Gastroesophageal sphincter (tissue), 4 donors: ENCODE results near the gene MSH3. TPM values are rescaled to one million over a fixed set of nuclear protein-coding genes. Genes with fewer than 3 reads are reported as not detected.

Experiments
- ATAC-seq: fragments of 150-250 bp; one replicate; pipeline ENCODE4 v1.9.1; 2016; ENCODE audit warnings: mild to moderate bottlenecking, moderate library complexity
- H3K27ac ChIP-seq, 4 donors: fragments of 200-600 bp; sonication (generic) in 3 of 4; 1 replicate in 3 of 4; 2 replicates in 1 of 4; pipeline ENCODE4 v1.5.1; 2016 to 2019
- H3K27me3 ChIP-seq: fragments of 200-600 bp; sonication (generic); one replicate; pipeline ENCODE4 v1.5.1; 2019
- H3K36me3 ChIP-seq, 2 donors: fragments of 200-600 bp; sonication (generic); one replicate each; pipeline ENCODE4 v1.5.1; 2019; ENCODE audit warnings: control low read depth in 1 of 2
- H3K4me1 ChIP-seq, 3 donors: fragments of 200-600 bp; sonication (generic); 1 replicate in 2 of 3; 2 replicates in 1 of 3; pipeline ENCODE4 v1.5.1; 2016 to 2019; ENCODE audit warnings: control low read depth in 2 of 3
- H3K4me3 ChIP-seq, 2 donors: fragments of 200-600 bp; sonication (generic); one replicate each; pipeline ENCODE4 v1.5.1; 2019; ENCODE audit warnings: mild to moderate bottlenecking in 1 of 2, moderate library complexity in 1 of 2
- H3K9me3 ChIP-seq, 3 donors: fragments of 200-600 bp; sonication (generic); one replicate each; pipeline ENCODE4 v1.5.1; 2017 to 2019; ENCODE audit warnings: control low read depth in 2 of 3
- EP300 ChIP-seq: sonication (generic); formaldehyde crosslinking; IDR thresholded peaks from one replicate; pipeline ENCODE4 v1.6.1; 2017; ENCODE audit warnings: antibody characterized with exemption, mild to moderate bottlenecking
- POLR2A ChIP-seq, 2 donors: fragments of 450-650 bp; IDR thresholded peaks; one replicate each; pipeline ENCODE4 v1.6.1; 2017; ENCODE audit warnings: antibody characterized with exemption in 2 of 2, mild to moderate bottlenecking in 2 of 2, moderate library complexity in 1 of 2
- POLR2AphosphoS5 ChIP-seq: sonication (generic); formaldehyde crosslinking; IDR thresholded peaks from one replicate; pipeline ENCODE4 v1.6.1; 2017; ENCODE audit warnings: antibody characterized with exemption
- WGBS, 2 donors: methylation state at CpG; one replicate each; pipeline ENCODE4 v1.1.5; 2018; ENCODE audit warnings: low coverage in 1 of 2; 5-methylcytosine and 5-hydroxymethylcytosine counted together
- total RNA-seq, 4 donors: library from RNA; depleted of rRNA; stranded (reverse); fragments of >200 nt; gene quantifications; one replicate each; pipeline ENCODE4 v1.1.0, GENCODE V29; 2016
- TF ChIP-seq, protein P1 (sequence below), 4 experiments: fragments of 200-600 bp in 2 of 4; fragments of 450-650 bp in 2 of 4; sonication (generic) in 1 of 4; IDR thresholded peaks; one replicate each; pipeline ENCODE4 v1.5.1; 2017 to 2019; ENCODE audit warnings: antibody characterized with exemption in 4 of 4, mild to moderate bottlenecking in 2 of 4, moderate library complexity in 2 of 4

Gene MSH3
- total RNA-seq, 4 donors from 2014 or later = 10.7 to 14.0 (median 12.0) TPM

DNA sequence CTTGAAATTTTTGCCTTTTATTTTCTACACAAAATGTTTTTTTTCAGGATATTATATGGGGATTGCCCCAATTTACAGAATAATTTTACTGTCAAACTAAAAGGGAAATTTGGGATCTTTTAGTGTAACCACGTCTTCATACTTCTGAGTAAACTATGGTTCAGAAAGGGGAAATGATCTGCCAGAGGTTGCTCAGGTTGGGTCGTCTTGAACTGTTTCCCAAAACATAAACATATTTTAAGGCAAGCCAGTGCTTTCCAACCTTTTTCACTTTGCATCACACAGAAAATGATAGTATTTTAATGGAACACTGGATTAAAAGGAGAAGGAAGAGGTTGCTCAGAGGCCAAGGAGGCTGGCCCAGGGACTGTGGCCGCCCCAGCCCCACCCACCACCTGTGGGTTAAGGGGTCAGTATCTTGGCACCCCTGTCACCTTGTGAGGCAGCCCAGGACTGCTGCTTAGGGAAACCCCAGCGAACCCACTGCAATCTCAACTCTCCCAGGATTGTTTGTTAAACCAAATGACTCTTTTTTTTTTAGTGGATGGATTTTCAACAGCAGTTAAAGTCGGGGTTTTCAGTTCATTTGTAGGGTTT, 143.1 kb downstream of the MSH3 start:
- Histone ChIP-seq H3K4me3 (no peak overlapping the region), H3K27me3 (no peaks in the 10 kb centered on the region), H3K9me3 (no peaks in the 10 kb centered on the region), H3K4me1 (no peaks in the 10 kb centered on the region), H3K36me3 (peaks cover 0 to 66% of the 10 kb centered on the region in 2 donors), H3K27ac (no peak overlapping the region)
- ATAC-seq = no peak
- TF ChIP-seq POLR2A (IDR thresholded peaks at IDR 0.05) (no peak), EP300 (no peak), POLR2AphosphoS5 (no peak)
- TF ChIP-seq, protein P1, sequence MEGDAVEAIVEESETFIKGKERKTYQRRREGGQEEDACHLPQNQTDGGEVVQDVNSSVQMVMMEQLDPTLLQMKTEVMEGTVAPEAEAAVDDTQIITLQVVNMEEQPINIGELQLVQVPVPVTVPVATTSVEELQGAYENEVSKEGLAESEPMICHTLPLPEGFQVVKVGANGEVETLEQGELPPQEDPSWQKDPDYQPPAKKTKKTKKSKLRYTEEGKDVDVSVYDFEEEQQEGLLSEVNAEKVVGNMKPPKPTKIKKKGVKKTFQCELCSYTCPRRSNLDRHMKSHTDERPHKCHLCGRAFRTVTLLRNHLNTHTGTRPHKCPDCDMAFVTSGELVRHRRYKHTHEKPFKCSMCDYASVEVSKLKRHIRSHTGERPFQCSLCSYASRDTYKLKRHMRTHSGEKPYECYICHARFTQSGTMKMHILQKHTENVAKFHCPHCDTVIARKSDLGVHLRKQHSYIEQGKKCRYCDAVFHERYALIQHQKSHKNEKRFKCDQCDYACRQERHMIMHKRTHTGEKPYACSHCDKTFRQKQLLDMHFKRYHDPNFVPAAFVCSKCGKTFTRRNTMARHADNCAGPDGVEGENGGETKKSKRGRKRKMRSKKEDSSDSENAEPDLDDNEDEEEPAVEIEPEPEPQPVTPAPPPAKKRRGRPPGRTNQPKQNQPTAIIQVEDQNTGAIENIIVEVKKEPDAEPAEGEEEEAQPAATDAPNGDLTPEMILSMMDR (IDR thresholded peaks at IDR 0.05) = no peak
- 77 to 87% methylated on average over 3 to 5 of the region's 5 CpGs for WGBS, 2 donors

DNA sequence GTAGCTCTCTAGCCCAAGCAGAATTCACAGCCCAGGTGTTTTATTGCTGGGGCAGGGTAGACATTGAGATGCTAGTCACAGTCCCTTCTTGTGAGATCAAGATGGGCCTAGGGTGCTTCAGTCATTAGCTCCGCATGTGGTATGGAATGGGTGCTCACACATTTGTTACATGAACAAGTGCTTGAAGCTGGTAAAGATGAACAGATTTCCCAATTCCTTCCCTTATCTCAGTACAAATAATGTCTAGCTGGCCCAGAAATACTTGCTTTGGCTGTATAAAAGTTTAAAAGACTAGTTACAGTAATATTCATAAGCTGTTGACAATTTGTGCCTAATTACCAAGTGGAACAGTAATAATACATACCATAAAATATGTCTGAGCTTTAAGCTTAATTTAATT, 143.7 kb downstream of the MSH3 start:
- Histone ChIP-seq H3K4me1 (no peaks in the 10 kb centered on the region), H3K9me3 (no peaks in the 10 kb centered on the region), H3K4me3 (no peak overlapping the region), H3K36me3 (peaks cover 0 to 59% of the 10 kb centered on the region in 2 donors), H3K27ac (no peak overlapping the region), H3K27me3 (no peaks in the 10 kb centered on the region)
- no peak for TF ChIP-seq POLR2A (IDR thresholded peaks at IDR 0.05)
- TF ChIP-seq POLR2AphosphoS5 = no peak
- TF ChIP-seq, protein P1 (IDR thresholded peaks at IDR 0.05) = no peak
- TF ChIP-seq EP300 = no peak
- WGBS, 2 donors = 100% methylated on average over 1 of the region's 1 CpG
- no peak for ATAC-seq

DNA sequence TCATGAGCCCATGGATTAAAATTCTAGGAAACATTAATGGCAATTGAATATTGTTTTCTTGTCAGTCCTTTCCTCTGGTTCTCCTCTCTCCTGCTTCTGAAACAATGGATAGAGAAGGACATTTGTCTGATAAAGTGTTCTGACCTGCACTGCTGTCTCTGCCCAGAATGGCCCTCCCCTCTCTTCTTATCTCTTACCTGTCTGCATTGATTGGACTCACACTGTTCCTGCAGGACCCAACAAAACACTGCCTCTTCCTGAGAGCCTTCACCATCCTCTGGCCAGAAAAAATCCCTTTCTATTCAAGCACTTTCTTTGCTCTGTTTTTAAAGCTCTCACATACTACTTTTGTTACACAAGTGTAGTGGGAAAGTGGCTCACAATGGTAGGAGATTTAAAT, 144.2 kb downstream of the MSH3 start:
- no peak for ATAC-seq
- TF ChIP-seq POLR2A (IDR thresholded peaks at IDR 0.05) (no peak), EP300 (no peak)
- H3K4me3 ChIP-seq = no peak overlapping the region

DNA sequence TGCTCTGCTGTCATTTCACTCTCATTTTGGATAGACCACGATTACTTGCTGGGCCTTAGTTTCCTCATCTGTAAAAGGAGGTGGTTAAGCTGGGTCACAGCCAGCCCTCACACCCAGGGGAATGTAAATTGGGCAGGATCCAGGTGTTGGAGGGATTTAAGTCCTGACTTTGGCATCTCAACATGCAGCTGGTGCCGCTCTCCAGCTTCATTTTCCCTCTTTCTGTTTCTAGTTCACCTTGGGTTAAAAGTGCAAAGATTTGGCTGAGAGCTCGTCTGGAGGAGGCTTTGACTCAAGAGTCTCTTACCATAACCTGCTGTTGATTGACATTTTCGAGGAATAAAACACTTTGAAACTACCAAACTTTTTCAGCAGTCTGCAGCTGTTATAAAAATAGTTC, 144.6 kb downstream of the MSH3 start:
- Histone ChIP-seq H3K9me3 (no peaks in the 10 kb centered on the region), H3K27ac (no peak overlapping the region), H3K36me3 (peaks cover 0 to 50% of the 10 kb centered on the region in 2 donors), H3K27me3 (no peaks in the 10 kb centered on the region), H3K4me1 (no peaks in the 10 kb centered on the region), H3K4me3 (no peak overlapping the region)
- no peak for ATAC-seq
- TF ChIP-seq POLR2A (IDR thresholded peaks at IDR 0.05) = no peak
- 45 to 48% methylated on average over 3 to 4 of the region's 4 CpGs for WGBS, 2 donors

More for the DNA sequence above, 144.2 kb downstream of the MSH3 start:
- Histone ChIP-seq H3K27me3 (no peaks in the 10 kb centered on the region), H3K9me3 (no peaks in the 10 kb centered on the region), H3K4me1 (no peaks in the 10 kb centered on the region), H3K36me3 (peaks cover 0 to 55% of the 10 kb centered on the region in 2 donors), H3K27ac (no peak overlapping the region)

DNA sequence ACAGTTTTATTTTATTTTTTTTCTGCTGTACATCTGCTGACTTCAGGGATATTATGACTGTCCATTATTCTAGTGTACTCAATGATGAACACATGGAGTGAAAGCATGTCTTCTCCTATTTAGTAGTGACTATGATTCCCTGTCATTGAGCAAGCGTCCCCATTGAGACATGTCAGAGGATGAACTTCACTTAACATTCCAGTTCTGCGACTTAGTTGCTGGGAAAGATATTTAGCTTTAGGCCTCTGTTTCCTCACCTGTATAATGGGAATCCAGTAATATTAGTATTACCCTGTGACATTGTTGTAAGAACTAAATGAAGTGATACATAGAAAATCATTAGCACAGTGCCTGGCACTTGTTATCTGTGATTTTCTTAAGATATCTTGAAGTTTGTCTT, 145.1 kb downstream of the MSH3 start:
- H3K27ac ChIP-seq = no peak overlapping the region
- TF ChIP-seq POLR2A (IDR thresholded peaks at IDR 0.05) (no peak), POLR2AphosphoS5 (no peak), EP300 (no peak)
- TF ChIP-seq, protein P1 (IDR thresholded peaks at IDR 0.05) = no peak
- H3K9me3 ChIP-seq = no peaks in the 10 kb centered on the region
- H3K4me1 ChIP-seq = no peaks in the 10 kb centered on the region
- H3K4me3 ChIP-seq = no peak overlapping the region
- H3K36me3 ChIP-seq = peaks cover 0 to 47% of the 10 kb centered on the region in 2 donors
- 100% methylated on average over 2 of the region's 2 CpGs for WGBS, 2 donors
- no peaks in the 10 kb centered on the region for H3K27me3 ChIP-seq
- ATAC-seq = no peak

DNA sequence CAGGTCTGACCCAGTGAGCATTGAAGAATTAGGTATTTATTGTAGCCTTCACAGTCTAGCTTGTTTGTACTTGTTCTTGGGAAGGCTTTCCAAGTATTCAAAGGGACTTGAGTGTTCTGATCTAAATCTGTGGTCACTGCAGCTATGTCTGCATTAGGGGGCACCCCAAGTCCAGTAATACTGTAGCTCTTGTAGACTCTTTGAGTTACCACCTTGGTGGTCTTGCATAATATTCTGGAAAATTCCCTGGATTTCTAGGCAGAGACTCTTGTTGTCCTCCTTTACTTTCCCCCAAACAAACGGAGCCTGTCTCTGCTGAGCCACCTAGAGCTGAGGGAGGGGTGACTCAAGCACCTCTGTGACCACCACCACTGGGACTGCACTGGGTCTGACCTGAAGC, 149.9 kb downstream of the MSH3 start:
- Histone ChIP-seq H3K9me3 (no peaks in the 10 kb centered on the region), H3K4me3 (no peak overlapping the region), H3K36me3 (peaks cover 0 to 42% of the 10 kb centered on the region in 2 donors), H3K27me3 (no peaks in the 10 kb centered on the region), H3K27ac (no peak overlapping the region), H3K4me1 (no peaks in the 10 kb centered on the region)
- no peak for ATAC-seq
- TF ChIP-seq, protein P1 (IDR thresholded peaks at IDR 0.05) = no peak
- TF ChIP-seq POLR2AphosphoS5 (no peak), EP300 (no peak), POLR2A (IDR thresholded peaks at IDR 0.05) (no peak)
- WGBS, 2 donors = 100% methylated on average over 1 of the region's 1 CpG; no CpG with 5 or more reads in 1 of the 2 donors
